CD14-positive monocyte (primary cell): ENCODE data around the gene MIPEP. TPM values are rescaled to one million over a fixed set of nuclear protein-coding genes. Genes with fewer than 3 reads are reported as not detected.

Source experiments
- DNase-seq, 3 donors: peaks; one replicate each; pipeline ENCODE4 v3.0.0-alpha.2; 2011 to 2022
- H2AFZ ChIP-seq: 2 replicates; pipeline ENCODE4 v1.6.0; 2012; ENCODE audit warnings: mild to moderate bottlenecking, low read depth, low read length, inconsistent platforms; ENCODE audit not compliant: insufficient read depth, poor library complexity, severe bottlenecking
- H3K27ac ChIP-seq, 2 donors: 1 replicate in 1 of 2; 2 replicates in 1 of 2; pipeline ENCODE4 v1.5.1; 2012 to 2013; ENCODE audit warnings: low read length in 2 of 2, control low read depth in 1 of 2, inconsistent platforms in 1 of 2, low read depth in 1 of 2, mild to moderate bottlenecking in 1 of 2
- H3K27me3 ChIP-seq, 2 donors: one replicate each; pipeline versions ENCODE4 v1.6.0 to v1.6.1; 2011 to 2013; ENCODE audit warnings: low read length in 2 of 2; ENCODE audit not compliant: control insufficient read depth in 2 of 2, insufficient read depth in 2 of 2
- H3K36me3 ChIP-seq, 2 donors: replicated peaks in 1 of 2; 1 replicate in 1 of 2; 2 replicates in 1 of 2; pipeline versions ENCODE4 v1.5.1 to v1.6.1; 2012 to 2013; ENCODE audit warnings: low read length in 2 of 2, control low read depth in 1 of 2, inconsistent platforms in 1 of 2, mild to moderate bottlenecking in 1 of 2; ENCODE audit not compliant: insufficient read depth in 2 of 2, control insufficient read depth in 1 of 2
- H3K4me1 ChIP-seq, 2 donors: 1 replicate in 1 of 2; 2 replicates in 1 of 2; pipeline versions ENCODE4 v1.5.1 to v1.6.1; 2012 to 2013; ENCODE audit warnings: low read length in 2 of 2, control low read depth in 1 of 2, inconsistent platforms in 1 of 2, mild to moderate bottlenecking in 1 of 2, moderate library complexity in 1 of 2; ENCODE audit not compliant: insufficient read depth in 2 of 2, control insufficient read depth in 1 of 2
- H3K4me2 ChIP-seq: replicated peaks from 2 replicates; pipeline ENCODE3; 2012; ENCODE audit warnings: low read length, moderate library complexity, mild to moderate bottlenecking; ENCODE audit not compliant: poor library complexity, severe bottlenecking; ENCODE audit errors: extremely low read depth
- H3K4me3 ChIP-seq, 3 experiments: fragments of 200-600 bp in 1 of 3; sonication (generic) in 1 of 3; replicated peaks in 1 of 3; 1 replicate in 2 of 3; 2 replicates in 1 of 3; pipeline ENCODE4 v1.5.1; 2011 to 2013; ENCODE audit warnings: low read length in 3 of 3, mild to moderate bottlenecking in 3 of 3, control low read depth in 2 of 3, low read depth in 2 of 3, inconsistent platforms in 1 of 3, moderate library complexity in 1 of 3
- H3K79me2 ChIP-seq: 2 replicates; pipeline ENCODE4 v1.6.0; 2012; ENCODE audit warnings: mild to moderate bottlenecking, control low read depth, inconsistent platforms, low read length, moderate library complexity; ENCODE audit not compliant: insufficient read depth
- H3K9ac ChIP-seq: 2 replicates; pipeline ENCODE4 v1.6.0; 2017; ENCODE audit warnings: low read length, mild to moderate bottlenecking; ENCODE audit not compliant: insufficient read depth, poor library complexity, severe bottlenecking
- H3K9me3 ChIP-seq, 2 donors: replicated peaks in 1 of 2; 1 replicate in 1 of 2; 2 replicates in 1 of 2; pipeline versions ENCODE4 v1.5.1 to v1.6.1; 2012 to 2013; ENCODE audit warnings: low read length in 2 of 2, control low read depth in 1 of 2; ENCODE audit not compliant: control insufficient read depth in 1 of 2, insufficient read depth in 1 of 2
- H4K20me1 ChIP-seq: 2 replicates; pipeline ENCODE4 v1.6.0; 2012; ENCODE audit warnings: mild to moderate bottlenecking, low read length, control low read depth, moderate library complexity; ENCODE audit not compliant: insufficient read depth
- H3K27ac Mint-ChIP-seq, 7 donors: one replicate each; pipeline ENCODE4 v1.8.0; 2020; ENCODE audit warnings: mild to moderate bottlenecking in 7 of 7, mixed read lengths in 7 of 7, moderate library complexity in 6 of 7, inconsistent platforms in 2 of 7
- H3K27me3 Mint-ChIP-seq, 3 donors: one replicate each; pipeline ENCODE4 v1.8.0; 2021 to 2022; ENCODE audit warnings: low read depth in 3 of 3, mild to moderate bottlenecking in 3 of 3, mixed read lengths in 3 of 3, moderate library complexity in 3 of 3, inconsistent platforms in 1 of 3
- H3K36me3 Mint-ChIP-seq, 2 donors: one replicate each; pipeline ENCODE4 v1.8.0; 2020; ENCODE audit warnings: mixed read lengths in 2 of 2, inconsistent platforms in 1 of 2, mild to moderate bottlenecking in 1 of 2
- H3K4me1 Mint-ChIP-seq: one replicate; pipeline ENCODE4 v1.8.0; 2020; ENCODE audit warnings: mild to moderate bottlenecking, mixed read lengths
- H3K4me3 Mint-ChIP-seq, 2 donors: one replicate each; pipeline ENCODE4 v1.8.0; 2020; ENCODE audit warnings: mild to moderate bottlenecking in 2 of 2, mixed read lengths in 2 of 2, moderate library complexity in 1 of 2
- H3K9me3 Mint-ChIP-seq, 7 donors: one replicate each; pipeline ENCODE4 v1.8.0; 2020 to 2022; ENCODE audit warnings: mixed read lengths in 7 of 7, mild to moderate bottlenecking in 6 of 7, moderate library complexity in 6 of 7, inconsistent platforms in 2 of 7
- WGBS: methylation state at CpG from one replicate; pipeline ENCODE4 v1.1.5; 2013; ENCODE audit warnings: missing lambda C conversion rate; ENCODE audit not compliant: insufficient coverage; 5-methylcytosine and 5-hydroxymethylcytosine counted together
- intact Hi-C, 2 donors: fragments of 100-400 bp; cut with micrococcal nuclease; formaldehyde crosslinking; loops; one replicate each; pipeline versions ENCODE4 v1.15.0 to v1.15.1; 2023
- polyA plus RNA-seq, 3 donors: library from polyadenylated mRNA; depleted of rRNA in 1 of 3; unstranded in 2 of 3; stranded (reverse) in 1 of 3; fragments of 300-500 nt in 2 of 3; fragments of >200 nt in 1 of 3; fragmentation: Illumina TruSeq in 2 of 3; gene quantifications; 1 replicate in 2 of 3; 2 replicates in 1 of 3; pipeline ENCODE4 v1.2.3, GENCODE V29; 2012 to 2021
- TF ChIP-seq, protein P1 (sequence below): fragments of 200-600 bp; IDR thresholded peaks from one replicate; pipeline ENCODE4 v1.8.0; 2022; ENCODE audit warnings: antibody characterized with exemption, mild to moderate bottlenecking

The MIPEP gene
- polyA plus RNA-seq, 3 donors: 1.2 to 9.9 (median 7.7) TPM

DNA sequence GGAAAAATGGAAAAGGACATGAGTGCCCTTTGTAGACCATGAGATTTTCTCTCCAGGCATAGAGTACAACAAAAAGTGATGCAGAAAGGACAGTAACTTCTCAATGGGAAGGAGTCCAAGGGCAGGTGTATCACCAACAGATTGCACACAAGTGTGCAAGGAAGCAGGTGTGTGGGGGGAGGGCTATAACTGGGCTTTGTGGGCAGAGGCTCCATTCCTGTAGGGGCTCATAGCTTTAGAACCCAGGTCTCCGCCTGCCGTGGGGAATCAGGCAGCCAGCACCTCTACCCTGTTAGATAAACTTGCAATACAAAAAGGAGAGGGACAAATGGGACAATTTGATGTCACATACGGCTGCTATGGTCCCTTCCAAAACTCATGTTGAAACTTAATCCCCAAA, 119.8 kb downstream of the MIPEP start:
- no CpG with 5 or more reads among the region's 3 CpGs for WGBS
- Histone ChIP-seq H3K4me2 (no peak overlapping the region), H3K9ac (no peak overlapping the region), H2AFZ (no peak overlapping the region), H3K4me1 (no peaks in the 10 kb centered on the region), H3K36me3 (no peaks in the 10 kb centered on the region), H3K27me3 (no peaks in the 10 kb centered on the region), H3K4me3 (no peak overlapping the region), H3K9me3 (no peaks in the 10 kb centered on the region), H4K20me1 (no peaks in the 10 kb centered on the region), H3K79me2 (no peaks in the 10 kb centered on the region), H3K27ac (no peak overlapping the region)
- Mint-ChIP-seq H3K9me3 (peaks cover 0 to 2% (median 0%) of the 10 kb centered on the region in 7 donors), H3K27me3 (peaks cover 0 to 2% (median 0%) of the 10 kb centered on the region in 3 donors), H3K4me3 (no peak overlapping the region), H3K36me3 (no peaks in the 10 kb centered on the region), H3K4me1 (peaks cover 2% of the 10 kb centered on the region), H3K27ac (no peak overlapping the region)
- no peak for DNase-seq
- TF ChIP-seq, protein P1, sequence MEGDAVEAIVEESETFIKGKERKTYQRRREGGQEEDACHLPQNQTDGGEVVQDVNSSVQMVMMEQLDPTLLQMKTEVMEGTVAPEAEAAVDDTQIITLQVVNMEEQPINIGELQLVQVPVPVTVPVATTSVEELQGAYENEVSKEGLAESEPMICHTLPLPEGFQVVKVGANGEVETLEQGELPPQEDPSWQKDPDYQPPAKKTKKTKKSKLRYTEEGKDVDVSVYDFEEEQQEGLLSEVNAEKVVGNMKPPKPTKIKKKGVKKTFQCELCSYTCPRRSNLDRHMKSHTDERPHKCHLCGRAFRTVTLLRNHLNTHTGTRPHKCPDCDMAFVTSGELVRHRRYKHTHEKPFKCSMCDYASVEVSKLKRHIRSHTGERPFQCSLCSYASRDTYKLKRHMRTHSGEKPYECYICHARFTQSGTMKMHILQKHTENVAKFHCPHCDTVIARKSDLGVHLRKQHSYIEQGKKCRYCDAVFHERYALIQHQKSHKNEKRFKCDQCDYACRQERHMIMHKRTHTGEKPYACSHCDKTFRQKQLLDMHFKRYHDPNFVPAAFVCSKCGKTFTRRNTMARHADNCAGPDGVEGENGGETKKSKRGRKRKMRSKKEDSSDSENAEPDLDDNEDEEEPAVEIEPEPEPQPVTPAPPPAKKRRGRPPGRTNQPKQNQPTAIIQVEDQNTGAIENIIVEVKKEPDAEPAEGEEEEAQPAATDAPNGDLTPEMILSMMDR: no peak
- intact Hi-C loops: no loop called here

DNA sequence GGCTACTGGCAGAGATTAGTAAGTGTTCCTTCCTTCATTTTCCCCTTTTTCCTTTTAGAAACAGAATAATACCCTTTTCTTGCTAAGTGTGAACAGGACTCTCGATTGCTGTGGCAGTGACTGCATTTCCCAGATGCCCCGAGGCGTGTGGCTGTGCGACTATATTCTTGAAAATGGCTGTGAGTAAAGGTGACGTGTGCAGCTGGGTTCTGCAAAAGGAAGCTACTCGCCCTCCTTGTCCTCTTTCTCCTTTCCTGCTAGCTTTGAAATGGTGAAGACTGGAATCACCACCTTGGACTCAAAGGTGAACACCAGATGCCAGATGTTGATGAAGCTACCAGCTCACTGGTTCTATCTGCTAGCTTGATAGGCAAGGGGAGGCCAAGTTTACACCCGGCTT, 121.4 kb downstream of the MIPEP start:
- H3K27me3 ChIP-seq: no peaks in the 10 kb centered on the region
- no peak overlapping the region for H3K4me2 ChIP-seq
- Mint-ChIP-seq H3K9me3 (peaks cover 0 to 2% (median 0%) of the 10 kb centered on the region in 7 donors), H3K4me3 (no peak overlapping the region), H3K4me1 (peaks cover 2% of the 10 kb centered on the region), H3K27ac (no peak overlapping the region), H3K27me3 (peaks cover 0 to 2% (median 0%) of the 10 kb centered on the region in 3 donors), H3K36me3 (no peaks in the 10 kb centered on the region)
- no peaks in the 10 kb centered on the region for H3K9me3 ChIP-seq
- no peak overlapping the region for H3K4me3 ChIP-seq
- intact Hi-C loops: no loop called here
- no peaks in the 10 kb centered on the region for H3K79me2 ChIP-seq
- DNase-seq: no peak
- TF ChIP-seq, protein P1: no peak
- 90% methylated on average over 2 of the region's 7 CpGs for WGBS
- no peak overlapping the region for H2AFZ ChIP-seq
- H4K20me1 ChIP-seq: no peaks in the 10 kb centered on the region
- no peaks in the 10 kb centered on the region for H3K36me3 ChIP-seq
- H3K9ac ChIP-seq: no peak overlapping the region
- no peaks in the 10 kb centered on the region for H3K4me1 ChIP-seq
- H3K27ac ChIP-seq: no peak overlapping the region
